ENCODE results near the gene PVALEF.

PVALEF gene

DNA sequence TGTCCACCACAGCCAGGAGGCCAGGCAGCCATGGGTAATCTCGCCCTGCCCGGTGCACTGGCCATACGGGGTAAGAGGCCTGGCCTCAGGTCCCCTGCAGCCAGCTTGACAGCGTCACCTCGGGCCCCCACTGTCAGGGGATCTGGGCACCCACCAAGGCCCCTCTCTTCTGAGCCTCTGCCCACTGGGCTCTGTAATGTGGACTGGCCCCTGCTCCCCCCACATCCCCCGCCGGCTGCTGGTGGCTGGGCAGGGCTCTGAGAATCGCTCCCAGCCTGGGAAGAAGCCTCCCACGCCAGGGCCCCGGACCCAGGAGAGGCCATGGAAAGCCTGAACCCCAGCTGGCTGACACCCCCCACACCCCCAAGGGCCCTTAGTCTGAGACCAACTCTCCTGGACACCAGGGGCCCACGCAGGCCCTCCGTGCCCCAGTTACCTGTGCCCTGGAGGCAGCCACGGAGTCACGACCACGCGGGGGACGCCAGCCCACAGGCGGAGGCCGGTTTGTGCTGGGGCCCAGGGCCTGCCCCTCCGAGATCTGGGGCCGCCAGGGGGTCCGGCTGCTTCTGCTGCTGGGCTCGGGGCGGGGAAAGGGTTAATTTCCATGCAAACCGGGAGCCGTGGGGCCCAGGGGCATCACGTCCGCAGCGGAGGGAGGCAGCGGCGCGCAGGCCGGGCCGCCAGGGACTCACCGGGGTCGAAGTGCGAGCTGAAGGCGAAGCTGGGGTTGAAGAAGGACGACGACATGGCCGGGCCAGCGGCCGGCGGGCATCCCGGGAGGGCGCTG lies at the start of gene PVALEF:
TSS of gene PVALEF (plus strand) at position 262 of the 787 bp plus-strand sequence. CDS start 15,720 bp downstream, outside the sequence.
- no peak for DNase-seq (ENCODE audit: low read depth)

DNA sequence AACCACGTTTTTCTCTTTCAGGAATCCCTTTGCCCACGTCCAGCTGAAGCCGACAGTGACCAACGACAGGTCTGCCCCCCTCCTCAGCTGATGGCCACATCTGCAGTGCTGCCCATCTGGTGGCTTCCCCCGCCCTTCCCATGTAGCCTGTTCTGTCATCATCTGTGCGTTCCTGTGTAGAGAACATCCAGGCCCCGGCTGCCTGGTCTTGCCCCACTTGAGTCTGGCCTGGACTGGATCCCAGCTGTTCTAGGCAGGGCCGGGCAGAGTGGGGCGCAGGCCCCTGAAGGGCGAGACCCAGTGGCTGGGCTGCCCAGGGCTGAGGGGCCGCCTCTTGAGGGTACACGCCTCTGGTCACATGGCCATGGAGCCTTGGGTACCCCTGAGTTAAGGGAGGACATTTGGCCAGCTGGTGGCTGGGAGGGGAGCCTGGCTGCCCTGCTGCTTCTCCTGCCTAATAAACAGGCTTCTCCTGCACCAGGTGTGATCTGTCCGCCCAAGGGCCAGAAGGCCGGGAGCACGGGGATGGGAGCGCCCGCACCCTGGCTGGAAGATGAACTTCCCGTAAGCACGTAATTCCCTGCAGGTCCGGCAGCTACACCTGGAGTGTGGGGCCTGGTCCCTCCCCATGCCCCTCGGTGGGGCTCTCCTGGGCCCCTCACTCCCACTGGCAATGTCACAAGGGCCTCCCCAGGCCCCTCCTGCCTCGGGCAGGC lies 49.4 kb upstream of the PVALEF start:
- DNase-seq (ENCODE audit: low read depth), result no peak

DNA sequence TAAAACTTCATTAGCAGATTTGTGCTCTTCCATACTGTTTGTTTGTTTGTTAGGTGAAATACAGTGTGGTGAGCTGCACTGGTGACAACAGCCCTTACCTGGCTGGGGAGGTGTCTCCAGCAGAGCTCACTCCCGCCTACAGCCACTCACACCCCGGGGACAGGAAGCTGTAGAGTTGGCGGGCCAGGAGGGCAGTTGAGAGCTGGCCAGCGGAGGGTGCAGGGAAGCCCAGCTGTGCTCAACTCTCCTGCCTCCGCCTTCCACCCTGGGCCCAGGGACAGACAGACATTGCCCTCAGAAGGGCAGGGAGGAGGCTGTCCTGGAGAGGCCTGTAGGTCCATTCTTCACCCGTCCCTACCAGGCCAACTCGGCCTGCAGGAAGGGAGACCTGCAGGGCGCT lies 48.6 kb upstream of the PVALEF start:
- DNase-seq (ENCODE audit: low read depth), result no peak

- DNase-seq (ENCODE audit: low read depth), result no peak
Observed at GRCh38 chr17:81117672-81118198, 47.6 kb upstream of the PVALEF start.

DNA sequence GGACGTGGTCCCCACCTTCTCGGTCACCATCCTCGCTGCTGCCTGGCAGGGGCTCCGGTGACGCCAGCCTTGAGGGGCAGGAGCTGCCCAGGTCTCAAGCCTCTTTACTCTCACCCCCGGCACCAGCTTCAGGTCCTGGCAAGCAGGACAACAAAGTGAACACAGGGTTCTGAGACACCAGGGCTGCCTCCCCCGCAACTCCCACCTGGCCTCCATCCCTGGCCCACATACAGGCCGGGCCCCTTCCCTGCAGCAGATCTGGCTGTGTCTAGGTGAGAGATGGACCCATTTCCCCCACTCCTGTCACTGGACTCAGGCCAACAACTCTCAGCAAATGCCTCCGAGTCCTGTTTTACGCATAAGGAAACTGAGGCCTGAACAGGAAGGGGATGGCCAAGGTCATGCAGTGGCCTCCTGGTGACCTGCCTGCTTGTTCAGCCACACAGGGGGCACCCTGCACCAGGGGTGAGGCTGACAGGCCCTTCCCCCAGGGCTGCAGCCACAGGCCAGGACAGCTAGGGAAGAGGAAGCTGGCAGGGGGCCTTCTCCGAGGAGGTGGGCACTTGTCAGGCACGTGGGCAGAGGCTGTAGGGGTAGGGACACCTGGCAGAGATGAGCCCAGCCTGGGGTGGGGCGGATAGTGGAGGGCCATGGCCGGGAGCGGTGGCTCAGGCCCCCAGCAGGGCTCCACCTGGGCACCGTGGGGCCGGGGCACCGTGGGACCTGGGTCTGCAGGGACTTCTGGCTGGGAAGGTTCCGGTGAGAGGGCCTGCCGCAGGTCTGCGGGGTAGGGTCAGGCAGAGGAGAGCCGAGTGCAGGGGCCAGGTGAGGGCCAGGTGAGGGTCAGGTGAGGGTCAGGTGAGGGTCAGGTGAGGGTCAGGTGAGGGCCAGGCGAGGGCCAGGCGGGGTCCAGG lies 46.7 kb upstream of the PVALEF start:
- DNase-seq (ENCODE audit: low read depth), result no peak

DNA sequence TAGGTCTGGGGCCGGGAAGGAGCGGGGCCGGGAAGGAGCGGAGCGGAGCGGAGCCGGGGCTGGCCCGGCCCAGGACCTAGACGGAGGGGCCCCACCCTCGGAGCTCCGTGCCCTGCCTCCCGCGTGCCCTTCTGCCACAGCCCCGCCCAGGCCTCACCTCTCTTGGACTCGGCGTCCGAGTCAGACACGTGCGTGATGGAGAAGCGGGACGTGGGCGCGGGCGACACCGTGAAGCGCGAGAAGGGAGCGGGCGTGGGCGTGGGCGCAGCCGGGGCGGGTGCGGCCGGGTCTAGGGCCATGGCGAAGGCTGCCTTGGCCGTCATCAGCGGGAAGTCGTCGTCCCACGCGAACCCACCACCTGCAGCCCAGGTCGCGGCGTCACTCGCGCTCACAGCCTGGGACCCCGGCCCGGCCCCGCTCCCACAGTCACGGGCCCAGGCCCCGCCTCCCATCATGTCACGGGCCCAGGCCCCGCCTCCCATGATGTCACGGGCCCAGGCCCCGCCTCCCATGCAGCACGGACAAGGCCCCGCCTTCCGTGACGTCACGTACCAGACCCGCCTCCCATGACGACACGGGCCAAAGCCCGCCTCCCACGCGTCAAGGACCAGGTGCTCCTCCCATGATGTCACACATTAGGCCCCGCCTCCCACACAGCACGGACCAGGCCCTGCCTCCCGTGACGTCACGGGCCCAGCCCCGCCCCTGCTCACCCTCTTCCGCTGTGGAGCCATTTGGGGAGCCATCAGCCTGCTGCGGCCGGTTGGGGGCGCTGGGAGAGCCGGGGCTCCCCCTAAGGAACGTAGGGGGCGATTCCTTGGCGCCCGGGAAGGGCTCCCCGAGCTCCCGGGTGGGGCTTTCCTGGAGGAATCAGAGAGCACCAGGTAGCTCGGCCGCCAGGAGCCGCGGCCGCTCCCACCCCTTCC lies 45.8 kb upstream of the PVALEF start:
- DNase-seq (ENCODE audit: low read depth), result peak; percentile 78

GRCh38 chr17:81120149-81120484 lies 45.2 kb upstream of the PVALEF start:
- no peak for DNase-seq (ENCODE audit: low read depth)

DNA sequence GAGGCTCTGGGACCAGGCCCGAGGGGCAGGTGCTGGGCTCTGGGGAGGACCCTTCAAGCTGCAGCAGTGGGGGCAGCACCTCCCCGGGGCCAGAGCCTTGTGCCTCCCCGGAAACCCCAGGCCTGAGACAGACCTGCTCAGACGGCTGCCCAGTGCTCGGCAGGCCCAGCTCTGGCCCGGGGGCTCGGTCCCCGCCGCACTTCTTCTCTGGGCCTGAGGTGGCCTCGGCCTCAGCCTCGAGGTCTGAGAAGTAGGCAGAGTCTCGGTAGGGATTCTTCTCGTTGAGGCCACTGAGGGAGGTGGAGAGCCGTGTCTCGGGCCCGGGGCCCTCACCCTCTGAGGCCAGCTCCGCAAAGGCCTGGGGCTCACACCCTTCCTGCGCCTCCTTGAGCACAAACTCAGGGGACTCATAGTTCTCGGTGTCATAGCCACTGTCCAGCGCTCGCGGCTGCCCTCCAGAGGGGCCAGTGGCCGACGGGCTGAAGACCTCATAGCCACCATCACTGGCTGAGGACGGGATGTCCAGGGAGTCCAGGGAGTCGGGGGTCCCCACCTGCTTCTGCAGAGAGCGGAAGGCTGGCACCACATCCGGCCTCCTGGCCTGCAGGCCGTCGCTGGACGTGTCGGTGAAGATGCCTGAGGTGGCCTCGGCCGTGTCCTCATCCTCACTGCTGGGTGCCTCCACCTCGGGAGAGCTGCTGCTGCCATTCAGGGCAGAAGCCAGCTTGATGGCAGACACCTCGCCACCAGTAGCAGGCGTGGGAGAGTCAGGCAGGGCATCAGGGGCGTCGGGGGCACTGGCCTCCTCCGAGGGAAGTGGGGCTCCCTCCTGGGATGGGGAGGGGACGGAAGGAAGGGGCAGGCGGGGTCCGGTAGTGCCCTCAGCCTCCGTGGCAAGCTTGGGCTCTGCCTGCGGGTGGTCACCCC lies 44.3 kb upstream of the PVALEF start:
- no peak for DNase-seq (ENCODE audit: low read depth)

- no peak for DNase-seq (ENCODE audit: low read depth)
Observed at GRCh38 chr17:81121841-81122733, 43.2 kb upstream of the PVALEF start.

DNA sequence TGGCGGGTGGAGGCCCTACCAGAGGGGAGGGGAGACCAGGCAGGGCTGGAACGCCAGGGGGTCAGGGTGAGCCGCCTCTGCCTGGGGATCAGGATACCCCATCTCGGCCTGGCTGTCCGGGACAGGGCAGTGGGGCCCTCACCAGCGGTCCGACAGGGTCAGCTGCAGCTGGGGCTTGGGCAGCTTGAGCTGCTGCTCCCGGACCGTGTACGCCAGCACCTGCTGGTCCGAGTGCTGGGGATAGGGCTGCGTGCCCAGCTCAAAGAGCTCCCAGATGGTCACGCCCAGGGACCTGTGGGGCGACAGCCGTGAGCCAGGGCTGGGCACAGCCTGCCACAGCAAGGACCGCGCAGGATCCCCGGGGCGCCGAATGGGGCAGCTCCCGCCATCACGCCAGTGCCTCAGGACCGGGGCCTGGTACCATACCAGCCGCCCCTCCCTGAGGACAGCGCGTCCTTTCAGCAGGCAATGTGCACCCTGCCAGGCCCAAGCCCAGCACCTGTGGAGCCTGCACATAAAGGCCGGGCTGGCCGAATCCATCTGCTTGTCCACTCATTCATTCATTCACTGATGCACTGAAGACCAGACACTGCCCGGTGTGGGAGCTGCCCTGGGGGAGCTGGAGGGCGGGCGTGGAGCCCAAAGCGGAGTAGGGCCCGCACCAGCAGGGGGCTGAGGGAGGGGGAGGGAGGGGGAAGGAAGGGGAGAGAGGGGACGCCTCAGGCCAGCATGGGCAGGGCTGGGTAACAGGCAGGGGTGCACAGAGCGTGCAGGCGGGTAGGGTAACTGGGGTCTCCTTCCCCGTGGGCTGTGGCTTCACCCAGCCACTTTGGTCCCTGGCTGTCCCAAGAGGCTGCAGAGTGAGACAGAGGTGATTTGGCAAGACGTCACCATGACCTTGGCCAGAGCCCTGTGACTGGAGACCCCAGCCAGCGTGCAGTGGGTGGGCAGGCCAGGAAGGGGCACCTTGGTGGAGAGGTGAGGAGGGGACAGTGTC lies 42.0 kb upstream of the PVALEF start:
- DNase-seq (ENCODE audit: low read depth), result no peak

GRCh38 chr17:81124377-81124776 lies 40.9 kb upstream of the PVALEF start:
- no peak for DNase-seq (ENCODE audit: low read depth)

- DNase-seq (ENCODE audit: low read depth), result no peak
Observed at GRCh38 chr17:81125573-81126081, 39.7 kb upstream of the PVALEF start.

GRCh38 chr17:81126281-81127132 lies 38.8 kb upstream of the PVALEF start:
- DNase-seq (ENCODE audit: low read depth), result no peak

GRCh38 chr17:81127133-81127455 lies 38.2 kb upstream of the PVALEF start:
- no peak for DNase-seq (ENCODE audit: low read depth)

GRCh38 chr17:81127526-81128177 lies 37.7 kb upstream of the PVALEF start:
- DNase-seq (ENCODE audit: low read depth), result no peak

- DNase-seq (ENCODE audit: low read depth), result no peak
Observed at GRCh38 chr17:81128338-81128737, 37.0 kb upstream of the PVALEF start.
